K562 (cell line): ENCODE measurements around the gene ZNF513. TPM values are rescaled to one million over a fixed set of nuclear protein-coding genes. Genes with fewer than 3 reads are reported as not detected.

Experiments
- E2F1 ChIP-seq: sonication (generic); formaldehyde crosslinking; IDR thresholded peaks from 2 replicates; pipeline ENCODE4 v1.8.1; 2023; ENCODE audit warnings: mild to moderate bottlenecking, missing genetic modification reagents, moderate library complexity
- NR0B1 ChIP-seq: fragments of 450-650 bp; IDR thresholded peaks from one replicate; pipeline ENCODE4 v1.6.1; 2018; ENCODE audit warnings: mild to moderate bottlenecking, moderate library complexity; ENCODE audit not compliant: partially characterized antibody
- NR2F6 ChIP-seq: fragments of 450-650 bp; formaldehyde crosslinking; IDR thresholded peaks from 2 replicates; pipeline ENCODE4 v1.4.0; 2020; ENCODE audit warnings: mild to moderate bottlenecking
- PHF20 ChIP-seq: fragments of 450-650 bp; IDR thresholded peaks from 2 replicates; pipeline ENCODE4 v1.6.1; 2018; ENCODE audit not compliant: partially characterized antibody
- PRDM10 ChIP-seq: fragments of 450-650 bp; IDR thresholded peaks from 2 replicates; pipeline ENCODE4 v1.6.1; 2018; ENCODE audit not compliant: partially characterized antibody
- SMARCA4 ChIP-seq: fragments of 450-650 bp; IDR thresholded peaks from 2 replicates; pipeline ENCODE4 v1.6.1; 2016
- THRAP3 ChIP-seq: fragments of 450-650 bp; IDR thresholded peaks from 2 replicates; pipeline ENCODE4 v1.6.1; 2016; ENCODE audit warnings: mild to moderate bottlenecking, inconsistent platforms, borderline replicate concordance
- YY1 ChIP-seq, 3 experiments: IDR thresholded peaks; 2 replicates each; pipeline ENCODE4 v1.6.1; 2011; ENCODE audit warnings: low read length in 2 of 3, mild to moderate bottlenecking in 2 of 3, moderate library complexity in 2 of 3, borderline replicate concordance in 1 of 3, control low read depth in 1 of 3, low read depth in 1 of 3; ENCODE audit not compliant: insufficient read depth in 3 of 3, insufficient replicate concordance in 2 of 3, control insufficient read depth in 1 of 3, insufficient read length in 1 of 3; ENCODE audit errors: extremely low read depth in 1 of 3
- ZFP91 ChIP-seq: sonication (generic); formaldehyde crosslinking; IDR thresholded peaks from 2 replicates; pipeline ENCODE4 v1.8.0; 2022; ENCODE audit warnings: mild to moderate bottlenecking, missing genetic modification reagents
- ZNF277 ChIP-seq: fragments of 250-450 bp; sonication (Bioruptor Pico); IDR thresholded peaks from 2 replicates; pipeline ENCODE4 v1.8.0; 2022; ENCODE audit warnings: inconsistent platforms, mild to moderate bottlenecking, moderate library complexity, borderline replicate concordance
- ZNF347 ChIP-seq: fragments of 450-650 bp; formaldehyde crosslinking; IDR thresholded peaks from 2 replicates; pipeline ENCODE4 v1.4.0; 2020; ENCODE audit warnings: low read depth, mild to moderate bottlenecking, moderate library complexity
- ZNF398 ChIP-seq: fragments of 250-450 bp; sonication (Bioruptor Pico); IDR thresholded peaks from 2 replicates; pipeline ENCODE4 v1.8.0; 2021; ENCODE audit warnings: moderate library complexity, mild to moderate bottlenecking, inconsistent platforms
- polyA plus RNA-seq, 8 experiments: library from polyadenylated mRNA; depleted of rRNA in 4 of 8; stranded (reverse) in 5 of 8; unstranded in 3 of 8; fragments of >200 nt; fragmentation: Nextera tagmentation in 2 of 8; fragmentation: Illumina TruSeq in 1 of 8; extraction: Ambion mirVana in 2 of 8; extraction: Trizol in 1 of 8; gene quantifications; 2 replicates each; pipeline versions ENCODE4 v1.2.1 to v1.2.3, GENCODE V29; 2011 to 2014; ENCODE audit warnings: inconsistent platforms in 1 of 8, missing spikeins in 1 of 8
- total RNA-seq, 7 experiments: library from RNA; depleted of rRNA in 6 of 7; stranded (reverse); fragments of >200 nt in 6 of 7; fragmentation: Illumina TruSeq in 2 of 7; extraction: Trizol in 2 of 7; gene quantifications; 2 replicates each; pipeline versions ENCODE4 v1.2.1 to v1.2.3, GENCODE V29; 2011 to 2021; ENCODE audit warnings: low replicate concordance in 1 of 7

The ZNF513 gene
- total and polyA plus RNA-seq, 9 of the 15 experiments (the other 6 are each of a cell fraction or from before 2014, with no cell fraction given), result 0.04 to 13.6 (median 4.4) TPM

GRCh38 chr2:27370816-27371620, 9.5 kb downstream of the ZNF513 start (continued):
- peak; percentile 16 for TF ChIP-seq PRDM10
- TF ChIP-seq ZFP91, result peak; percentile 78
- no peak for TF ChIP-seq NR2F6 (CRISPR knock-in tag)
- no peak for TF ChIP-seq ZNF398 (CRISPR knock-in tag)
- TF ChIP-seq E2F1 (CRISPR knock-in tag), result no peak
- TF ChIP-seq PHF20, result peak; percentile 47
- no peak for TF ChIP-seq ZNF347 (CRISPR knock-in tag)
- TF ChIP-seq YY1 (IDR thresholded peaks at IDR 0.05; ENCODE audit: borderline replicate concordance in 1 of 3, control insufficient read depth in 1 of 3, extremely low read depth in 1 of 3, insufficient read depth in 3 of 3, insufficient read length in 1 of 3, insufficient replicate concordance in 2 of 3, low read depth in 1 of 3, low read length in 2 of 3), result peak in 1 of 3 experiments; percentile 45
- no peak for TF ChIP-seq THRAP3
- no peak for TF ChIP-seq NR0B1
- no peak for TF ChIP-seq SMARCA4
- no peak for TF ChIP-seq ZNF277 (CRISPR knock-in tag)
